K562 (cell line): ENCODE data around the gene LRRC27. TPM values are rescaled to one million over a fixed set of nuclear protein-coding genes. Genes with fewer than 3 reads are reported as not detected.

Source experiments
- ATAC-seq: fragments of 200-7000 bp; cut with Tn5 transposase; 3 replicates; pipeline ENCODE4 v1.9.1; 2020; ENCODE audit warnings: moderate library complexity
- BruUV-seq: library from RNA; stranded (reverse); fragments of 400-500 nt; replicated peaks from 2 replicates; lab custom pipeline; 2021; lab: Mats Ljungman, UMichigan
- CTCF ChIA-PET: fragments of 300-600 bp; formaldehyde crosslinking; extraction: SDS; loops from one replicate; lab custom pipeline; 2021; ENCODE audit warnings: low intra/inter-chr PET ratio; lab: Yijun Ruan, JAX
- POLR2A ChIA-PET: fragments of 300-600, 350-650 bp; sonication (Branson Sonifier 250); formaldehyde crosslinking; extraction: SDS; loops from one replicate; lab custom pipeline; 2021; ENCODE audit warnings: antibody characterized with exemption, inconsistent platforms; lab: Yijun Ruan, JAX
- DNase-seq, 4 experiments: peaks; one replicate each; pipeline versions ENCODE4 v3.0.0 to v3.0.0-alpha.2; 2011 to 2018; ENCODE audit warnings: low spot score in 3 of 4, mixed read lengths in 3 of 4; ENCODE audit errors: extremely low read depth in 1 of 4
- FAIRE-seq: peaks from 2 replicates; lab custom pipeline; 2011; peaks lifted over from hg19 to GRCh38; lab: Jason Lieb, UNC
- H2AFZ ChIP-seq: 2 replicates; pipeline ENCODE4 v1.6.0; 2011; ENCODE audit warnings: low read depth, low read length, control low read depth, inconsistent platforms
- H3K27ac ChIP-seq: fragments of 200-600 bp; 3 replicates; pipeline ENCODE4 v1.8.0; 2011; ENCODE audit warnings: low read depth, mild to moderate bottlenecking, control low read depth, inconsistent platforms, low read length, moderate library complexity, mixed read lengths; ENCODE audit errors: extremely low read depth
- H3K27me3 ChIP-seq, 2 experiments: fragments of 300-600 bp in 1 of 2; 2 replicates in 1 of 2; 3 replicates in 1 of 2; pipeline versions ENCODE4 v1.6.0 to v1.8.0; 2011; ENCODE audit warnings: inconsistent platforms in 2 of 2, low read length in 2 of 2, mild to moderate bottlenecking in 1 of 2, mixed read lengths in 1 of 2, moderate library complexity in 1 of 2; ENCODE audit not compliant: control insufficient read depth in 2 of 2, insufficient read depth in 2 of 2
- H3K36me3 ChIP-seq: fragments of 300-600 bp; 3 replicates; pipeline ENCODE4 v1.8.0; 2011; ENCODE audit warnings: mild to moderate bottlenecking, low read length, inconsistent platforms; ENCODE audit not compliant: control insufficient read depth, insufficient read depth
- H3K4me1 ChIP-seq, 2 experiments: fragments of 200-600 bp in 1 of 2; replicated peaks in 1 of 2; 2 replicates in 1 of 2; 3 replicates in 1 of 2; pipeline versions ENCODE4 v1.5.1 to v1.8.0; 2011; ENCODE audit warnings: inconsistent platforms in 2 of 2, low read length in 2 of 2, mild to moderate bottlenecking in 1 of 2, mixed read lengths in 1 of 2, moderate library complexity in 1 of 2; ENCODE audit not compliant: control insufficient read depth in 2 of 2, insufficient read depth in 2 of 2
- H3K4me2 ChIP-seq: 2 replicates; pipeline ENCODE4 v1.6.1; 2011; ENCODE audit warnings: low read length, control low read depth, inconsistent platforms, mixed read lengths; ENCODE audit not compliant: insufficient read depth
- H3K4me3 ChIP-seq: fragments of 200-600 bp; sonication (generic), shearing (Covaris generic); 2 replicates; pipeline ENCODE4 v1.5.1; 2016; ENCODE audit warnings: control low read depth, inconsistent platforms
- H3K79me2 ChIP-seq: fragments of 200-600 bp; 3 replicates; pipeline ENCODE4 v1.8.0; 2011; ENCODE audit warnings: low read length, inconsistent platforms; ENCODE audit not compliant: control insufficient read depth, insufficient read depth
- H3K9ac ChIP-seq, 2 experiments: 2 replicates each; pipeline versions ENCODE4 v1.6.0 to v1.6.1; 2011; ENCODE audit warnings: low read depth in 2 of 2, low read length in 2 of 2, control low read depth in 1 of 2, inconsistent platforms in 1 of 2, mild to moderate bottlenecking in 1 of 2, mixed read lengths in 1 of 2; ENCODE audit not compliant: insufficient read depth in 1 of 2
- H3K9me1 ChIP-seq: one replicate; pipeline ENCODE4 v1.6.0; 2011; ENCODE audit warnings: inconsistent platforms, mild to moderate bottlenecking, low read length, moderate library complexity; ENCODE audit not compliant: control insufficient read depth, insufficient read depth
- H3K9me3 ChIP-seq: replicated peaks from 2 replicates; pipeline ENCODE4 v1.5.1; 2011; ENCODE audit warnings: low read depth, low read length, inconsistent platforms; ENCODE audit not compliant: control insufficient read depth, insufficient read depth
- H4K20me1 ChIP-seq: replicated peaks from 2 replicates; pipeline ENCODE4 v1.6.1; 2011; ENCODE audit warnings: low read length, inconsistent platforms, mixed read lengths; ENCODE audit not compliant: control insufficient read depth, insufficient read depth
- CREBBP ChIP-seq: IDR thresholded peaks from one replicate; pipeline ENCODE4 v1.6.1; 2012; ENCODE audit warnings: low read depth, mild to moderate bottlenecking, control low read depth, inconsistent platforms, low read length
- DACH1 ChIP-seq: fragments of 450-650 bp; IDR thresholded peaks from 2 replicates; pipeline ENCODE4 v1.6.1; 2018; ENCODE audit not compliant: partially characterized antibody
- HOMEZ ChIP-seq: fragments of 250-450 bp; sonication (Bioruptor Pico); IDR thresholded peaks from 2 replicates; pipeline ENCODE4 v1.4.0; 2020; ENCODE audit warnings: mild to moderate bottlenecking, moderate library complexity
- JUNB ChIP-seq: fragments of 450-650 bp; formaldehyde crosslinking; conservative IDR thresholded peaks from 2 replicates; pipeline ENCODE4 v1.4.0; 2020; ENCODE audit warnings: mild to moderate bottlenecking
- XRCC5 ChIP-seq: fragments of 200-400 bp; formaldehyde crosslinking; IDR thresholded peaks from 2 replicates; pipeline ENCODE4 v1.6.1; 2017; ENCODE audit warnings: low read depth, mild to moderate bottlenecking, low read length
- WGBS: fragments of 100-300 bp; shearing (Covaris generic); methylation state at CpG from one replicate; pipeline ENCODE4 v1.1.6; 2016; ENCODE audit warnings: low coverage, mixed read lengths; ENCODE audit not compliant: insufficient coverage; ENCODE audit errors: missing lambda C conversion rate; 5-methylcytosine and 5-hydroxymethylcytosine counted together
- in situ Hi-C: fragments of 300-500 bp; cut with MboI; formaldehyde crosslinking; loops from 4 replicates; pipeline ENCODE4 v1.15.0; 2018; ENCODE audit warnings: inconsistent platforms, mixed read lengths
- intact Hi-C: fragments of 100-400 bp; cut with micrococcal nuclease; formaldehyde crosslinking; loops from 2 replicates; pipeline ENCODE4 v1.14.2; 2022
- polyA plus RNA-seq, 8 experiments: library from polyadenylated mRNA; depleted of rRNA in 4 of 8; stranded (reverse) in 5 of 8; unstranded in 3 of 8; fragments of >200 nt; fragmentation: Nextera tagmentation in 2 of 8; fragmentation: Illumina TruSeq in 1 of 8; extraction: Ambion mirVana in 2 of 8; extraction: Trizol in 1 of 8; gene quantifications; 2 replicates each; pipeline versions ENCODE4 v1.2.1 to v1.2.3, GENCODE V29; 2011 to 2014; ENCODE audit warnings: inconsistent platforms in 1 of 8, missing spikeins in 1 of 8
- total RNA-seq, 7 experiments: library from RNA; depleted of rRNA in 6 of 7; stranded (reverse); fragments of >200 nt in 6 of 7; fragmentation: Illumina TruSeq in 2 of 7; extraction: Trizol in 2 of 7; gene quantifications; 2 replicates each; pipeline versions ENCODE4 v1.2.1 to v1.2.3, GENCODE V29; 2011 to 2021; ENCODE audit warnings: low replicate concordance in 1 of 7
- TF ChIP-seq, protein P1 (sequence below), 3 experiments: fragments of 200-800 bp in 1 of 3; fragments of 250-450 bp in 1 of 3; fragments of 450-650 bp in 1 of 3; sonication (Bioruptor Pico) in 1 of 3; sonication (Bioruptor generic) in 1 of 3; formaldehyde crosslinking in 1 of 3; IDR thresholded peaks; 2 replicates each; pipeline versions ENCODE4 v1.6.1 to v1.8.0; 2016 to 2022; ENCODE audit warnings: mild to moderate bottlenecking in 2 of 3, missing genetic modification characterization in 2 of 3, missing compliant biosample characterization in 1 of 3, moderate library complexity in 1 of 3
- TF ChIP-seq, protein P2 (sequence below): IDR thresholded peaks from 3 replicates; pipeline ENCODE4 v1.6.1; 2011; ENCODE audit warnings: borderline replicate concordance, mild to moderate bottlenecking; ENCODE audit not compliant: insufficient read length, insufficient read depth

Gene LRRC27
- total and polyA plus RNA-seq, 9 of the 15 experiments (the other 6 are each of a cell fraction or from before 2014, with no cell fraction given): 0.10 to 2.7 (median 1.4) TPM

- no TSS peak for BruUV-seq
- intact Hi-C loops: no loop called here
- no peak for TF ChIP-seq DACH1
- no peak for TF ChIP-seq HOMEZ (CRISPR knock-in tag)
- TF ChIP-seq CREBBP: no peak
- TF ChIP-seq, protein P1, sequence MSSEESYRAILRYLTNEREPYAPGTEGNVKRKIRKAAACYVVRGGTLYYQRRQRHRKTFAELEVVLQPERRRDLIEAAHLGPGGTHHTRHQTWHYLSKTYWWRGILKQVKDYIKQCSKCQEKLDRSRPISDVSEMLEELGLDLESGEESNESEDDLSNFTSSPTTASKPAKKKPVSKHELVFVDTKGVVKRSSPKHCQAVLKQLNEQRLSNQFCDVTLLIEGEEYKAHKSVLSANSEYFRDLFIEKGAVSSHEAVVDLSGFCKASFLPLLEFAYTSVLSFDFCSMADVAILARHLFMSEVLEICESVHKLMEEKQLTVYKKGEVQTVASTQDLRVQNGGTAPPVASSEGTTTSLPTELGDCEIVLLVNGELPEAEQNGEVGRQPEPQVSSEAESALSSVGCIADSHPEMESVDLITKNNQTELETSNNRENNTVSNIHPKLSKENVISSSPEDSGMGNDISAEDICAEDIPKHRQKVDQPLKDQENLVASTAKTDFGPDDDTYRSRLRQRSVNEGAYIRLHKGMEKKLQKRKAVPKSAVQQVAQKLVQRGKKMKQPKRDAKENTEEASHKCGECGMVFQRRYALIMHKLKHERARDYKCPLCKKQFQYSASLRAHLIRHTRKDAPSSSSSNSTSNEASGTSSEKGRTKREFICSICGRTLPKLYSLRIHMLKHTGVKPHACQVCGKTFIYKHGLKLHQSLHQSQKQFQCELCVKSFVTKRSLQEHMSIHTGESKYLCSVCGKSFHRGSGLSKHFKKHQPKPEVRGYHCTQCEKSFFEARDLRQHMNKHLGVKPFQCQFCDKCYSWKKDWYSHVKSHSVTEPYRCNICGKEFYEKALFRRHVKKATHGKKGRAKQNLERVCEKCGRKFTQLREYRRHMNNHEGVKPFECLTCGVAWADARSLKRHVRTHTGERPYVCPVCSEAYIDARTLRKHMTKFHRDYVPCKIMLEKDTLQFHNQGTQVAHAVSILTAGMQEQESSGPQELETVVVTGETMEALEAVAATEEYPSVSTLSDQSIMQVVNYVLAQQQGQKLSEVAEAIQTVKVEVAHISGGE (CRISPR knock-in tag; IDR thresholded peaks at IDR 0.05): no peak
- no peak for TF ChIP-seq XRCC5
- TF ChIP-seq, protein P2, sequence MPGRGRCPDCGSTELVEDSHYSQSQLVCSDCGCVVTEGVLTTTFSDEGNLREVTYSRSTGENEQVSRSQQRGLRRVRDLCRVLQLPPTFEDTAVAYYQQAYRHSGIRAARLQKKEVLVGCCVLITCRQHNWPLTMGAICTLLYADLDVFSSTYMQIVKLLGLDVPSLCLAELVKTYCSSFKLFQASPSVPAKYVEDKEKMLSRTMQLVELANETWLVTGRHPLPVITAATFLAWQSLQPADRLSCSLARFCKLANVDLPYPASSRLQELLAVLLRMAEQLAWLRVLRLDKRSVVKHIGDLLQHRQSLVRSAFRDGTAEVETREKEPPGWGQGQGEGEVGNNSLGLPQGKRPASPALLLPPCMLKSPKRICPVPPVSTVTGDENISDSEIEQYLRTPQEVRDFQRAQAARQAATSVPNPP: no peak
- TF ChIP-seq JUNB: no peak
Measured at GRCh38 chr10:132346806-132347205, 14.8 kb downstream of the LRRC27 start.

More at GRCh38 chr10:132346806-132347205, 14.8 kb downstream of the LRRC27 start:
- Histone ChIP-seq H3K4me1 (peaks cover 0 to 4% of the 10 kb centered on the region in 2 experiments; a peak in 2 of 5 replicates), H3K36me3 (no peaks in the 10 kb centered on the region), H3K9ac (no peak overlapping the region), H2AFZ (no peak overlapping the region), H3K79me2 (no peaks in the 10 kb centered on the region), H3K4me2 (no peak overlapping the region), H3K9me3 (no peaks in the 10 kb centered on the region), H3K4me3 (no peak overlapping the region), H3K27ac (no peak overlapping the region), H4K20me1 (no peaks in the 10 kb centered on the region), H3K9me1 (no peaks in the 10 kb centered on the region), H3K27me3 (no peaks in the 10 kb centered on the region)
- in situ Hi-C loops: loop anchor here (5.0 kb wide), 1 partner anchor 125 kb away; no protein-coding TSS in a partner anchor
- ChIA-PET CTCF (interaction anchor here (0.6 kb wide), 1 partner anchor 70 kb away, joined by 4 read pairs; no protein-coding TSS in a partner anchor), POLR2A (no interaction called here)
- no peak for FAIRE-seq
- no peak for DNase-seq
- 60% methylated on average over 9 of the region's 9 CpGs for WGBS
- no peak for ATAC-seq
